GM18519 (cell line): ENCODE results near the gene IGSF21.
"Not testable (repeated sequence)": the region's sequence is repeated elsewhere in the genome, so short reads cannot be mapped to it uniquely, and the experiment has no call there.

Experiments used
- ATAC-seq: cut with Tn5 transposase; IDR thresholded peaks from one replicate; pipeline ENCODE4 v1.9.1; 2021; ENCODE audit warnings: mild to moderate bottlenecking, moderate library complexity; ENCODE audit not compliant: unreplicated experiment, low FRiP score

IGSF21 gene

DNA sequence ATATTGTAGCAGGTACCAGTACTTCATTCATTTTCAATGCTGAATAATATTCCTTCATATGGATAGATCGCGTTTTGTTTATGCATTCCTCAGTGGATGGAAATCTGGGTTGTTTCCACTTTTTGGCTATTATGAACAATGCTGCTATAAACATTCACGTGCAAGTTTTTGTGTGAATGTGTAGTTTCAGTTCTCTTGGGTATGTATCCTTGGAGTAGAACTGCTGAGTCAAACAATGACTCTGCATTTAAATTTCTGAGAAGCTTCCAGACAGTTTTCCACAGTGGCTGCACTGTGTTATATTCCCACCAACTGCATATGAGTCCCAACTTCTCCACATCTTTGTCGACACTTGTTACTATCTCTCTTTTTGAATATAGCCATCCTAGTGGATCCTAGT lies 235.1 kb downstream of the IGSF21 start:
- ATAC-seq = no peak

DNA sequence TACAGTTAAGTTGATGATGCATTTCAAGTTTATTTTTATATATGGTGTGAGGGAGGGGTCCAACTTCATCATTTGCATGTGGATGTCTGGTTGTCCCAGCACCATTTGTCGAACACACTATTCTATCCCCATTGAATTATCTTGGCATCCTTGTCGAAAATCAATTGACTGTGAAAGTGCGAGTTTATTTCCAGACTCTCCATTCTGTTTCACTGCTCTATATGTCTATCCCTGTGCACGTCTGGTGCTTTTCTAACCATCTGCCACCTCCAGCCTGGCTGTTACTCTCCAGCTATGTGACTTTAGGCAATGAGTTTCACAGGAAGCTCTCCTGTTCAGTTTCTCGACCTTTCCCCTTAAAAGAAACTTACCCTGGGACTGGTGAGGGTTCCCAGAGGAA lies 236.0 kb downstream of the IGSF21 start:
- no peak for ATAC-seq

DNA sequence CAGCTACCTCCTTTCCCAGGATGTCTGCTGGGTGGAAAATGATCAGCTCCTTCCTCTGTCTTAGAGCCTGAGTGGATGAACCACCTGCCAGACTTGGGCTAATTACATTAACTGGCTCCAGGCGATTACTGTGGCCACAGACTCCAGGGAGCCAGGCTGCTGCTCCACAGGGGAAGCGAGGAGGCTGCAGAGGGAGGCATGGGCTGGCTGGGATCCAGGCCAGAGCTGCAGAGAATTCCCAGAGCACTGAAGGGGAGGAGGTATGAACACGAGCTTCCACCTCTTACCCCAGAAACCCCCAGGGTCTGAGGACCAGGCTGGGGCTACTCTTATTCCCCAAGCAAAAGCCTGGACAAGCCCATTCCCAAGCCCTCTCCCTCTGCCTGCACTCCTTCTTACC lies 237.2 kb downstream of the IGSF21 start:
- no peak for ATAC-seq

DNA sequence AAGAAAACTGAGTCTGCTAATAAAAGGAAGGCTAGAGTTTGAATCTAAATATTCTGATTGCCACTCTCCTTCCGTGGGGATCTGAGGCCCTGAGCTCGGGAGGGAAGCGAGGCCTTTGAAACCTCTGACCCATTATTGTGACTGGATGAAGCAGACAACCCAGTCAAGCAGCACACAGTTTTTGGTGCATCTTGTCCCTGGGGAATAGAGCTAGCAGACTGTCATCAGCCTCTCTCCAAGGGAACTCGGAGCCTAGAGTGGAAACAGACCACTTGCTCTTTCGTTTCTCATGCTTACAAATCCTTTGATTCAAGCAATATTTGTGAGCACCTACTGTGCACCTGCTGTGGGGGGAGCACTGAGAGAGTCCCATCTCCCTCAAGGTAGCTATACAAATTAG lies 240.0 kb downstream of the IGSF21 start:
- no peak for ATAC-seq

DNA sequence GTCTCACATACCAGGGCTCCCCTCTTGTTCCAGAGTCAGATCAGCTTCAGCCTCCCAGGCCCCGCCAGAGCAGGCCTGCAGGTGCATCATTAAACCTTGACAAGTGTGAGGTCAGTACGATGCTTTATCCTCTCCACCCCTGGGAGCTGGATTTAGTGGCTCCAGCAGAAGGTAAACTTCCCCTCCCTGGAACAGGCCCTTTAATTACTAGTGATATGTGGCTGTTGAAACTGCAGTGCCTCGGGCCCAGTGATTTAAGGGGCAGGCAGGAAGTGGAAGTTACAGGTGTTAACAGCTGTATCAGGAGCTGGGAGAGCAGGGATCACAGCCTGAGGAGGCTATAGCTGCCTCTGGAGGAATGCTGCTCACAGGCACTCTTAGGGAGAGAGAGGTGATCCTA lies 240.8 kb downstream of the IGSF21 start:
- ATAC-seq = no peak

DNA sequence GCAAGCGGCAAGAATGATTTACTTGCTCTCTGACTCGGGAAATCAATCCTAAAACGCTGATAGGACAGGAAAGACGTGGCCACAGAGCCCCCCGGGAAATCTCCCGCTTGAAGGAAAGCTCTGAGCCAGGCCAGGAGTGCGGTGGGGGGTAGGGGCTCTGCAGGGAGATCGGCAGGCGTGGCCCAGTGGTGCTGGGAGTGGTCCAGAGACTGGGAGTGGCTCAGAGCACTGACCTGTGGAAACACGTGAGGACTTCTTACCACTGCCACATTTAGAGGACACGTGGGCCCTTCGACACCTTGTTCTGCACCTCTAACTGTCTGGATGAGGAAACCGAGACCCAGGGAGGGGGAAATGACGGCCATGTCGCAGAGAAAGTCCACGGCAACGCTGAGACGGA lies 243.1 kb downstream of the IGSF21 start:
- ATAC-seq = no peak

DNA sequence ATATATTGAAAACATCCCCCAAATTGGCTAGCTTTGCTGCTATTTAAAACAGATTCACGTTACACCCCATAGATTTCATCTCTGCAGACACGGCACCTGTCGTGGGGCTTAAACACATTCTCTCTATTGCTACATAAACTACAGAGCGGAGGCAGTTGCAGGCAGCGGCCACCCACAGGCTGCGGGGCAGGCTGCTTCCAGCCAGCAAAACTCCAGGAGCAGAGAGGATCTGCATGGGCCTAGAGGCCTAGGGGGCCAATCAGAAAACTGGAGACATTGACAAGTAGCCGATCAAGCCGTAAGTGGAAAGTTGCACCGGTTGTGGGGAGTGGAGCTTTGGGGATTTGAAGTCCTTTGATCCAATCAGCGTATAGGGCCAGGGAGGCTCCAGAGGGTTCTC lies 244.1 kb downstream of the IGSF21 start:
- ATAC-seq = no peak

DNA sequence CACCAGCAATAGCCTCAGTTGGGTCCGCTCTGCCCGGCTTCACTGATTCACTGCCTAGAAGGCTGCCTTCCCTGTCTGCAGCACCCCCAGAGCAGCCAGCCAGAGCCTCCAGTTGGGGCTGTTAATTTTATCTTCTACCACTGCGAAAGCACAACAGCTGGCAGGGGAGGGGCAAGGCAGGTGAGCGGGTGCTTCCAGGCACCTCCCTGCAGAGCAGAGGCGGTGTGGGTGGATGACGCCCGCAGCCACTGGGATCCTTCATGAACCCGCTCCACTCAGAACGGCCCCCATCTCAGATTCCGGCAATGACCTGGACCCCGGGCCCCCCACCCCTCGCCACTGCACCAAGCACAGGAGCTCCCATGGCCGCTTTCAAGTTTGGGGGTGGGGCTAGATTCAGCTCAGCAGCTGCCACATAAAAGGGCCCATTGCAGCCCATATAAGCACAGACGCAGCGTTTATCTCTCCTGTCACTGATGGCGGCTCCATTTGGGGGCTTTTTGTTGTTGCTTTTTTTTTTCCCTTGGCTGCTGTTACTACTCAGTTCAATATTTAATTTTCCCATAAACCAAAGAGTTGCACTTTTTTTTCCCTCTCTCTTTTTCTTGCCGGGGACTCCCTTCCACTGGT lies 245.2 kb downstream of the IGSF21 start:
- ATAC-seq = no peak

DNA sequence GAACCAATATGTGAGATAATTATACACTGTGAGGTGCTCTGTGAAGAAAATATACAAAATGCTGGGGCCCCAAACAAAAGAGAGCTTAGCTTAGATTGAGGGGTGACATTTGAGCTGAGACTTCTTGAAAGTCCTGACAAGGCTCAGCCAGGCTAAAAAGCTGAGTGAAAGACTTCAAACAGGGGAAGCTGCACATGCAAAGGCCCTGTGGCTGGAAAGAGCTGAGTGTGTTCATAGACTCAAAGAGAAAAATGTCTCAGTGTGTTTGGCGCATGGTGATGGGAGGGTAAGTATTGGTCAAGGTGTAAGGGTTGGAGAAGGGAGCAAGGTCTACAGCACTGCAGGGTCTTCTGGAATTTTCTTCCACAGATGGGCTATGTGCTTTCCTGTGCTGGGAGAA lies 245.9 kb downstream of the IGSF21 start:
- ATAC-seq = no peak

DNA sequence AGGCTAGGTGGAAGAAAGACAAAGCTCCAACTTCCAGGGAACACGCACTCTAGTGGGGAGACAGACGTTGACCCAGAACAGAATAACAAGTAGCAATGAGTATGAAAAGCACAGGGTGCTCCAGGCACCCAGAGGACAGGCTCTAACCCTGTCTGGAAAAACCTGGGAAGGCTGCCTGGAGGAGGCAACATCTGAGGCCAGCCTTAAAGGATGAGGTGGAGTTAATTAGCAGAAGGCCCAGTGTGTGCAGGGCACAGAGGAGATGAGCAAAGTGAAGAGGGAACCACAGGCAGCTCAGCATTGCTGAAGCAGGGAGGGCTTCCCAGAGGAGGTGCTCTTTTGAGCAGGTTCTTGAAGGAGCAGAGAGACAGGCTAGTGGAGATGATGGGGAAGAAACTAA lies 246.4 kb downstream of the IGSF21 start:
- no peak for ATAC-seq

DNA sequence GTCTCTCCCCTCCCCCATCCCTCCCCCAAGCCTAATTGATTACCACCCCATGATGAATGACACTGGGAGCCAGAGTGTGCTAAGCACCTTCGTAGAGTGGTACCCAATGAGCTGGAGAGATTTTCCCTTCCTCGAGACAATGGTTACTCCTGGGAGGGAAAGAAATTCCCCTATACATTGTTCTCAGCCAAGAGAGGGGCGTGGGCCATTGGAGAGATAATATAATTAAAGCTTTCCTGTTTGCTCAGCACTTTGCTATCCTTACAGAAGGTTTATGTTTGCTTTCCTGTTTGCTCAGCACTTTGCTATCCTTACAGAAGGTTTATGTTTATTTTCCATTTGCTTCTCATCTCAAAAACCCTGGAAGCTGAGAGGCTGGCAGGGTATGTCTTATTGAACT lies 247.0 kb downstream of the IGSF21 start:
- ATAC-seq = no peak

DNA sequence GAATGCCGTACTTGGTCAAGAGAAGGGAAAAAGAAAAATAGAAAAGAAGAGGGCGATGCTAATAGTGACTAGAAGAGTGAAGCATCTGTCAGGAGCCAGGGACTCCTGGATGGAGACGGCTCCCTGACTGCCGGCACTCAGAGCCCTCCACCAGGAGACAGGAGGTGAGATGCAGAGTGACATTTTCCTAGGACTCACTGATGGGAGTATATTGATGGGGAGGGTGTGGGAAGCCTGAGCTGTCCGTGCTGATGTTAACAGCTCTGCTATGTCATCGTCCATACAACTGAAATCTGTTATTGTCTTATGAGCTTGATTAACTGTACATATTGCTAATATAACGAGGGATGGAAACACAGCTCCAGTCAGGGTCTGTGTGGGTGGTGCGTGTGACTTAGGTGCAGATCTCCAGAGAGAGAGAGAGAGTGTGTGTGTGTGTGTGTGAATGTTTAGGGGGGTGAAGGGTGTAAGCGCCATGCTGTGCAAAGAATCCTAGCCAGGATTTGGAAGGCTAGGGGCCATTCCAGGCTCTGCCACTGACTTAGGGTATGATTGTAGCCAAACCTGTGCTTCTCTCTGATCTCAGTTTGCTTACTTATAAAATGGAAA lies 250.1 kb downstream of the IGSF21 start:
- ATAC-seq = no peak

DNA sequence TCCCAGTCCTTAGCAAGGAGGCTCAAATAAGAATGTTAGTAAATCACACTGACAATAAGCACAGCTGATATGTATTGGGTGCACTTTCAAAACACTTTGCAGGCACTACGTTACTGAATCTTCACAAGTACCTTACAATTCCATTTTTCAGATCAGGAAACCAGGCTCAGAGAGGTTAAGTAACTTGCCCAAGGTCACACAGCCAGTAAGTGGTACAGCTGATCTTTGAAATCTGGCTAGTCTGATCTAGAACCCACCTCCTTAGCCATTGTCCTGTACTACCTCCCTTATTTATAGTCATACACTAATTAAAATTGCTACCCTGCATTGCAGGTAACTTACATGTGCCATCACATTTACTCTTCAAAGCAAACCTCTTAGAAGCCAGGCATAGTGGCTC lies 251.0 kb downstream of the IGSF21 start:
- no peak for ATAC-seq

DNA sequence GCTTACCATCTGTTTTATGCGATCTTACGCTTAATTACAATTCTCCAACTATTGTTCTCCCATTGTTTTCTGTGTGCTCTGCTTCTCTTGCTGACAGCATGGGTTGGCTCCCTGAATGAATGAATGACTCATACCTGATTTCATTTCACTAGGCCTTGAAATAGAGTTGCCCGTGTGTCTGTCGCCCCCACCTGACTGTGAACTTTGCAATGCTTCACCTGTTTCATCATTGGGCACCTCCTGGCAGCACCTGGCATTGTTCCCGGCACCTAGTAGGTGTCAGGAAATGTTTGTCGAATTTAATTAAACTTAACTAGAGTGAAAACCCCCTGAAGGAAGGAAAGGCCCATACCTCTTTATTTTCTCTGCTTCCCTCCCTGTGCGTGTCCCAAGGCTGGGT lies 252.7 kb downstream of the IGSF21 start:
- no peak for ATAC-seq

DNA sequence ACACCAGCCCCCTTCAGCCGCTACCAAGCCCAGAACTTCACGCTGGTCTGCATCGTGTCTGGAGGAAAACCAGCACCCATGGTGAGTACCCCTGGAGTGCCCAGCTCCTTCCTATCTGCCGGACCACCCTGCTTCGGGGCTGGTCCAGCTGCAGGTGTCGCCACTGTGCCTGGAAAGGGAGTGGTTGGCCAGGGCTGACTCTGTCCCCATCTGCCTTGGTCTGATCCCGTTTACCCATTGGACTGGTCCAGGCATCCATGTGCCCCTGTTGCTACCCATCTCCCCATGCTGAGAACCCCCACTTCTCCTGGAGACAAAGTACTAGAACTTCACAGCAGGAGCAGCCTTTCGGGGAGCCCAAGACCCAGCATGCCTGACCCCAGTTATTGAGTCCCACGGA lies 254.6 kb downstream of the IGSF21 start:
- no peak for ATAC-seq

DNA sequence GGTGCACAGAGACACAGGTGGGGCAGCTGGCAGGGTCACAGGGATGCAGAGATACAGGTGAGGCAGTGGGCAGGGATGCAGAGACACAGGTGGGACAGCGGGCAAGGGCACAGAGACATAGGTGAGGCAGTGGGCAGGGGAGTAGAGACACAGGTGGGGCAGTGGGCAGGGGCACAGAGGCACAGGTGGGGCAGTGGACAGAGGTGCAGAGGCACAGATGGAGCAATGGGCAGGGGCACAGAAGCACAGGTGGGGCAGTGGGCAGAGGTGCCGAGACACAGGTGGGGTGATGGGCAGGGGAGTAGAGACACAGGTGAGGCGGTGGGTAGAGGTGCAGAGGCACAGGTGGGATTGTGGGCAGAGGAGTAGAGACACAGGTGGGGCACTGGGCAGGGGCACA lies 255.8 kb downstream of the IGSF21 start:
- ATAC-seq = no peak

DNA sequence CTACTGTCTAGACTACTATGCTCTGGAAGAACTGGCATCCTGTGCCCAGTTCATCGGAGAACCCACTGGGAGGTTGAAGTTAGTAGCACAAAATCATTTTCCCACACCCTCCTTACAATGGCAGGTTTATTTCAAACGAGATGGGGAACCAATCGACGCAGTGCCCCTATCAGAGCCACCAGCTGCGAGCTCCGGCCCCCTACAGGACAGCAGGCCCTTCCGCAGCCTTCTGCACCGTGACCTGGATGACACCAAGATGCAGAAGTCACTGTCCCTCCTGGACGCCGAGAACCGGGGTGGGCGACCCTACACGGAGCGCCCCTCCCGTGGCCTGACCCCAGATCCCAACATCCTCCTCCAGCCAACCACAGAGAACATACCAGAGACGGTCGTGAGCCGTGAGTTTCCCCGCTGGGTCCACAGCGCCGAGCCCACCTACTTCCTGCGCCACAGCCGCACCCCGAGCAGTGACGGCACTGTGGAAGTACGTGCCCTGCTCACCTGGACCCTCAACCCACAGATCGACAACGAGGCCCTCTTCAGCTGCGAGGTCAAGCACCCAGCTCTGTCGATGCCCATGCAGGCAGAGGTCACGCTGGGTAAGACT lies 257.6 kb downstream of the IGSF21 start:
- no peak for ATAC-seq

DNA sequence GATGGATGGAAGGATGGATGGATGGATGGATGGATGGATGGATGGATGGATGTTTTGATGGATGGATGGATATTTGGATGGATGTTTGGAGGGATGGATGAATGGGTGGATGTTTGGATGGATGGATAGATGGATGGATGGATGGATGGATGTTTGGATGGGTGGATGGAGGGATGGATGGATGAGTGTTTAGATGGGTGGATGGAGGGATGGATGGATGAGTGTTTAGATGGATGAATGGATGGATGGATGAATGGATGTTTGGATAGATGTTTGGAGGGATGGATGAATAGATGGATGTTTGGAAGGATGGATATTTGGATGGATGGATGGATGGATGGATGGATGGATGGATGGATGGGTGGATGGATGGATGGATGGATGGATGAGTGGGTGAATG lies 264.9 kb downstream of the IGSF21 start:
- ATAC-seq = not testable (repeated sequence)

DNA sequence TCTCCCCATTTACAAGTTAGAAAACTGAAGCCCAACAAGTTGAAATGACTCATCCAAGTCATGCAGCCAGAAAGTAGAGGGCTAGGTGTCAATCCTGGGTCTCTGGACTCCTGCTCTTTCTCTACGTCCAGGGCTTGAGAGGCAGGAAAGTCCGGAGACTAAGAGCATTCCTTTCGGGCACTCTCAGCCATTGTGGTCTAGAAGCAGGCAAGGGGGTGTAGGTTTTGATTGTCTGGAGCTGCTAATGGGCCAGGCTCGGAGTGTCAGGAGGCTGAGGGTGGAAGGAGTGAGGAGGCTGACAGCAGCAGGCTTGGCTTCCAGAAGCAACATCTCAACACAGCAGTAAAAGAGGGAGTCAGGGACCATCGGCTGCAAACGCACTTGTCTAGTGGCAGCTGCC lies 265.6 kb downstream of the IGSF21 start:
- no peak for ATAC-seq

DNA sequence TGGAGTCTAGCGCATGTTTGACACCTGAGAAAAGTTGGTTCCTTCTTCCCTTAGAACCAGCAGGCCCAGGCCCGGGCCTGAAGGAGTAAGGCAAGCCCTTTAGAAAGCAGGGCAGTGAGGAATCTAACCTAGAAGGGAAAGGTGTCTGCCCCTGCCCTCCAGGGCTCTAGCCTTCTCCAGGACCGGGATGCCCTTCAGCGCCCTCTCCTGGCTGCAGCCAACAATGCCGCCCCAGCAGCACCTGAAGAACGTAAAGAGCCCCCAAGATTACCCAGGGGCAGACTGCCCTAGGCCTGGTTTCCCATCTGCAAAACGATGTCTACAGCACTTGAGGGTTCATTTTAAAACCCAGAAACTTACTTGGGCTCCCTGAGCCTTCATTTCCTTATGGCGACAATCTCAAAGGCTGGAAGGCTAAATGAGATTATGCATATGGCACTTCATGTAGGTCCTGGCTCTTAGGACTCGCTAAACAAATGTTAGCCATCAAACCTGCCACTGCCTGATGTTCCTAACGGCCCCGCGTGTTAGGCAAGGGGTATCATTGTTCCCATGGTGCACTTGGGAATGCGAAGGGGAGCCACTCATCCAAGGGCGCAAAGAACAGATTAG lies 266.4 kb downstream of the IGSF21 start:
- no peak for ATAC-seq

DNA sequence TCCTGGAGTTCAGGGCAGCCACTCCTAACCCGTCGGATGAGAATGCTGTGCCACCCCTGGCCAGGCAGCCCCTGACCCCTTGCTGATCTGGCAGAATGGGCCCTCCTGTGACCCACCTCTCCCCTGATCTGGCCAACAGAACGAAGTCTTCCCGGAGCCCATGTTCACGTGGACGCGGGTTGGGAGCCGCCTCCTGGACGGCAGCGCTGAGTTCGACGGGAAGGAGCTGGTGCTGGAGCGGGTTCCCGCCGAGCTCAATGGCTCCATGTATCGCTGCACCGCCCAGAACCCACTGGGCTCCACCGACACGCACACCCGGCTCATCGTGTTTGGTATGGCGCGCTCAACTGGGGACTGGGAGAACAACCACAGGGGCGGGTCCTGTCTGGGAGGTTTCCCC lies 269.1 kb downstream of the IGSF21 start:
- no peak for ATAC-seq

DNA sequence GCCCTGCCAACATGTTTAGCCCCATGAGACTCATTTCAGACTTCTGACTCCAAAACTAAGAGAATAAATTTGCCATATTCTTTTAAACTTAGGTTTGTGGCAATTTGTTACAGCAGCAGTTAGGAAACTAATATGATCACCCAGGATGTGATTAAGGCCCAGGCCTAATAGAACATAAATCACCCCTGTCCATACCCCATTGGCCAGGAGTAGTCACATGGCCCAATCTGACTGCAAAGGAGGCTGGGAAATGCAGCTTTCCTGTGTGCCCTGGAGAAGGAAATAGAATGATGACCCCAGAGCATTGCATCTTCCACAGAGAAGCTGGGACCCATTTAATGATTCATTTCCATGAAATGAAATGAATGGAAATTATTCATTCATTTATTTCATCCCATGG lies 272.7 kb downstream of the IGSF21 start:
- ATAC-seq = no peak
